Cortex of kidney (tissue), 1 donor: ENCODE results near the gene POTEB3.
"Not testable (repeated sequence)": the region's sequence is repeated elsewhere in the genome, so short reads cannot be mapped to it uniquely, and the experiment has no call there.

Source experiments
- DNase-seq: peaks from one replicate; lab custom pipeline; 2025; lab: John Stamatoyannopoulos, UW

POTEB3 gene

DNA sequence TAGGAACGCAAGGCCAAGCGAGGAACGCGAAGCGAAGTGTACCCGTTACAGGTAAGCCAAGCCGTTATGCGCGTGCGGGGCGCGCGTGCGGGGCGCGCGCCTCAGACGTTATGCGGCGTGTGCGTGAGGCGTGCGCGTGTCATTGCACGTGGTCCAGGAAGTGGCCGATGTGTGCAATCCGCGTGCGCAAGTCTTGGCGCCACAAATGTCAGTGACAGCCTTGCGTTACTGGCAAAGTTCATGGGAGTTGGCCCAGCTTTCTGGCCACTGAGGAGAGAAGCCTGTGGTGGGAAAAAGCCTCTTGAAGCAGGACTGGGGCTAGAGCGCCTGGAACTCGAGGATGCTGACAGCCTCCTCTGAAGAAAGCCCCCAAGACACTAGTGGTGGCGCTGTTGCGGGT lies at the start of gene POTEB3:
Gene POTEB3 (minus strand): TSS at position 101 of the 400 bp plus-strand sequence. CDS start 488 bp downstream, outside the sequence.
- not testable (repeated sequence) for DNase-seq

GRCh38 chr15:21453683-21454082 lies 13.4 kb upstream of the POTEB3 start:
- not testable (repeated sequence) for DNase-seq

DNA sequence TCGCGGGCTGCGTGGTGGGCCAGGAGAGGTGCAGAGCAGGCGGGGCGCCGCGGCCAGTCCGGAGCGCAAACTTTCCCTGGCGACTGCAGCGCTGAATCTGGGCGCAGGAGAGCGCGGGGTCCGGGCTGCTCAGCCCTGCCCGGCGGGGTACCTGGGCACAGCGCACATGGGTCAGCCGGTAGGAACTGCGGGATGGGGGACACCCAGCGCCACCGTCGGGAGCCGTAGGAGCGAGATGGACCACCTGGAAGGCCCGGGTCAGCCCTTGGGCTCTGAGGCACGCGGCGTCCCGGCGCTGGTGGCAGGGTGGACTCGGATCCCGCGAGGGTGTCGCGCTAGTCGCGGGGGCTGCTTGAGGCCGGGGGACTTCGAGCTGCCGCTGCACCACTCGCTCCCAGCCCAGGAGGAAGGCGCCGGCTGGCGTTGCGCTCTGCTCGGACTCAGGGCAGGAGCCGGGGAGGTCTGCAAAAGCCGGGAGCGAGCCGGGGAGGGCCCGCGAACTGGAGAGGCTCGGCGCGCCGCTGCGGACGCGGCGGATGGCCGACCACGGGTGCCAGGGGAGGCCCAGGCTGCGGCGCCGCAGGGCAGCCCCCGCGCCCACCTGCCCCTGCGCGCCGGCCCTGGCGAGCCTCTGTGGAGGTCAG lies 11.7 kb upstream of the POTEB3 start:
- DNase-seq, result not testable (repeated sequence)

GRCh38 chr15:21451487-21451886 lies 11.2 kb upstream of the POTEB3 start:
- not testable (repeated sequence) for DNase-seq

- not testable (repeated sequence) for DNase-seq
These were observed 32.9 kb downstream of the POTEB3 start for GRCh38 chr15:21407366-21407765.

DNA sequence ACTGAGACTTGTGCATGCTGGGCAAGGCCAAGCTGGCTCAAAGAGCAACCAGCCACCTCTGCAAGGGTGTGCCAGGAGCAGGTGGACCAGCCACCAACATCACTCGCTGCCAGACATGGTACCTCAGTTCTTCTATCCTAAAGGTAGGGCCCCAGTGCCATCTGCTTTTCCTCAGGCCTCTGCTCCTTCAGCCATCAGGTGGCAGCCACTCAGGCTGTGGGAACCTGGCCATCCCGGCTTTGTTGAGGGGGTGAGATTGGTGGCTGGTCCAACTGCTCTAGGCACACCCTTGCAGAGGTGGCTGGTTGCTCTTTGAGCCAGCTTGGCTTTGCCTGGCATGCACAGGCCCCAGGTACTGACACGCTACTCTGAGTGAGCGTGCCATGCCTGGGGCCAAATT lies 38.8 kb downstream of the POTEB3 start:
- not testable (repeated sequence) for DNase-seq

GRCh38 chr15:21399111-21399510 lies 41.2 kb downstream of the POTEB3 start:
- not testable (repeated sequence) for DNase-seq

DNA sequence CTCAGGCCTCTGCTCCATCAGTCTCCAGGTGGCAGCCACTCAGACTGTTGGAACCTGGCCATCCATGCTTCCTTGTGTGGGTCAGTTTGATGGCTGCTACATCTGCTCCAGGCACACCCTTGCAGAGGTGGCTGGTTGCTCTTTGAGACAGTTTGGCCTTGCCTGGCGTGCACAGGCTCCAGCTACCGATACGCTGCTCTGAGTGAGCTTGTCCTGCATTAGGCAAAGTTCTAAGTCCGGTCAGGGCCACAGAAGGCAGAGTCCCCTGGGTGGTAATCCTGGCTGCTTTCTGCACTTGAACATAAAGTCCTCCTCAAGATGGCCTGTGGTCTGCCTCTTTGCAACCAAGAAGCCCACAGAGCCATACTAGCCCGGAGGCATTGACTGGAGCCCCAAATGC lies 41.8 kb downstream of the POTEB3 start:
- not testable (repeated sequence) for DNase-seq

- not testable (repeated sequence) for DNase-seq
These were observed 42.6 kb downstream of the POTEB3 start for GRCh38 chr15:21397656-21398055.

- DNase-seq, result not testable (repeated sequence)
These were observed 43.1 kb downstream of the POTEB3 start for GRCh38 chr15:21397186-21397585.

GRCh38 chr15:21385961-21386360 lies 54.3 kb downstream of the POTEB3 start:
- DNase-seq, result not testable (repeated sequence)

GRCh38 chr15:21383866-21384485 lies 56.3 kb downstream of the POTEB3 start:
- not testable (repeated sequence) for DNase-seq

- DNase-seq, result not testable (repeated sequence)
These were observed 66.6 kb downstream of the POTEB3 start for GRCh38 chr15:21373682-21374081.

- not testable (repeated sequence) for DNase-seq
These were observed 71.1 kb downstream of the POTEB3 start for GRCh38 chr15:21369177-21369576.

GRCh38 chr15:21368625-21369024 lies 71.7 kb downstream of the POTEB3 start:
- DNase-seq, result not testable (repeated sequence)
